CD4-positive, CD25-positive, alpha-beta regulatory T cell (primary cell): ENCODE measurements around the gene MYO5B. TPM values are rescaled to one million over a fixed set of nuclear protein-coding genes. Genes with fewer than 3 reads are reported as not detected.

Experiments used
- ATAC-seq, 2 donors: fragments of 150-1000 bp; cut with Tn5 transposase; one replicate each; pipeline ENCODE4 v1.10.0; 2021; ENCODE audit warnings: low read depth in 2 of 2, moderate number of reproducible peaks in 2 of 2, moderate library complexity in 1 of 2
- DNase-seq, 3 donors: peaks; one replicate each; pipeline versions ENCODE4 v3.0.0 to v3.0.0-alpha.2; 2012 to 2022; ENCODE audit warnings: mixed read lengths in 1 of 3
- H3K27ac ChIP-seq: one replicate; pipeline ENCODE4 v1.7.0; 2013; ENCODE audit warnings: mild to moderate bottlenecking, low read length; ENCODE audit not compliant: insufficient read depth, poor library complexity, severe bottlenecking
- H3K27me3 ChIP-seq: one replicate; pipeline ENCODE4 v1.7.0; 2013; ENCODE audit warnings: low read length; ENCODE audit not compliant: control insufficient read depth, insufficient read depth
- H3K36me3 ChIP-seq: one replicate; pipeline ENCODE4 v1.7.0; 2013; ENCODE audit warnings: mild to moderate bottlenecking, low read length, moderate library complexity; ENCODE audit not compliant: control insufficient read depth, insufficient read depth
- H3K4me1 ChIP-seq: 2 replicates; pipeline ENCODE4 v1.7.0; 2013; ENCODE audit warnings: mild to moderate bottlenecking, low read length; ENCODE audit not compliant: insufficient read depth, control insufficient read depth, poor library complexity, severe bottlenecking
- H3K4me3 ChIP-seq: one replicate; pipeline ENCODE4 v1.7.0; 2013; ENCODE audit warnings: low read depth, mild to moderate bottlenecking, low read length, moderate library complexity
- H3K9me3 ChIP-seq, 2 experiments: 1 replicate in 1 of 2; 2 replicates in 1 of 2; pipeline ENCODE4 v1.7.0; 2013; ENCODE audit warnings: low read length in 2 of 2, mild to moderate bottlenecking in 1 of 2, moderate library complexity in 1 of 2; ENCODE audit not compliant: control insufficient read depth in 2 of 2
- H3K27ac Mint-ChIP-seq, 3 donors: one replicate each; pipeline ENCODE4 v1.8.0; 2020 to 2022; ENCODE audit warnings: mild to moderate bottlenecking in 3 of 3, mixed read lengths in 3 of 3, moderate library complexity in 2 of 3
- H3K27me3 Mint-ChIP-seq: one replicate; pipeline ENCODE4 v1.8.0; 2022; ENCODE audit warnings: mild to moderate bottlenecking, mixed read lengths
- H3K36me3 Mint-ChIP-seq: one replicate; pipeline ENCODE4 v1.8.0; 2020; ENCODE audit warnings: mixed read lengths
- H3K4me1 Mint-ChIP-seq, 4 donors: one replicate each; pipeline ENCODE4 v1.8.0; 2020 to 2022; ENCODE audit warnings: mixed read lengths in 4 of 4, mild to moderate bottlenecking in 1 of 4
- H3K4me3 Mint-ChIP-seq, 4 donors: one replicate each; pipeline ENCODE4 v1.8.0; 2020 to 2022; ENCODE audit warnings: mild to moderate bottlenecking in 4 of 4, mixed read lengths in 4 of 4, moderate library complexity in 3 of 4
- H3K9me3 Mint-ChIP-seq, 7 donors: one replicate each; pipeline ENCODE4 v1.8.0; 2020 to 2022; ENCODE audit warnings: mixed read lengths in 7 of 7, mild to moderate bottlenecking in 3 of 7, moderate library complexity in 2 of 7
- polyA plus RNA-seq, 4 donors: library from polyadenylated mRNA; unstranded; fragments of 300-500 nt; fragmentation: Illumina TruSeq; gene quantifications; one replicate each; pipeline ENCODE4 v1.2.3, GENCODE V29; 2021
- total RNA-seq: library from RNA; stranded (reverse); gene quantifications from one replicate; pipeline ENCODE4 v1.2.3, GENCODE V29; 2022

MYO5B gene
- total and polyA plus RNA-seq, 5 donors from 2014 or later: 0.02 to 0.03 TPM; not detected in 3

GRCh38 chr18:49936821-49937220, 258.1 kb downstream of the MYO5B start:
- Mint-ChIP-seq H3K27ac (no peak overlapping the region), H3K36me3 (no peaks in the 10 kb centered on the region), H3K9me3 (no peaks in the 10 kb centered on the region), H3K4me3 (no peak overlapping the region), H3K27me3 (no peaks in the 10 kb centered on the region), H3K4me1 (no peaks in the 10 kb centered on the region)
- ATAC-seq: no peak
- Histone ChIP-seq H3K4me1 (no peaks in the 10 kb centered on the region), H3K36me3 (no peaks in the 10 kb centered on the region), H3K4me3 (no peak overlapping the region), H3K9me3 (no peaks in the 10 kb centered on the region), H3K27ac (no peak overlapping the region), H3K27me3 (peaks cover 10% of the 10 kb centered on the region)
- DNase-seq: no peak

GRCh38 chr18:49935215-49935614, 259.7 kb downstream of the MYO5B start:
- peaks cover 3% of the 10 kb centered on the region for H3K27me3 ChIP-seq
- H3K4me3 ChIP-seq: no peak overlapping the region
- H3K4me3 Mint-ChIP-seq: no peak overlapping the region
- H3K4me1 ChIP-seq: no peaks in the 10 kb centered on the region
- ATAC-seq: no peak
- H3K27ac ChIP-seq: no peak overlapping the region
- no peaks in the 10 kb centered on the region for H3K4me1 Mint-ChIP-seq
- peaks cover 5% of the 10 kb centered on the region for H3K27me3 Mint-ChIP-seq
- H3K9me3 Mint-ChIP-seq: peaks cover 0 to 2% (median 0%) of the 10 kb centered on the region in 7 donors
- no peaks in the 10 kb centered on the region for H3K9me3 ChIP-seq
- H3K36me3 ChIP-seq: no peaks in the 10 kb centered on the region
- H3K36me3 Mint-ChIP-seq: no peaks in the 10 kb centered on the region
- DNase-seq: no peak
- H3K27ac Mint-ChIP-seq: no peak overlapping the region

- Histone ChIP-seq H3K27ac (no peak overlapping the region), H3K36me3 (no peaks in the 10 kb centered on the region), H3K4me3 (no peak overlapping the region), H3K27me3 (peaks cover 3% of the 10 kb centered on the region), H3K9me3 (no peaks in the 10 kb centered on the region), H3K4me1 (no peaks in the 10 kb centered on the region)
- Mint-ChIP-seq H3K27me3 (peaks cover 5% of the 10 kb centered on the region), H3K4me3 (no peak overlapping the region), H3K4me1 (no peaks in the 10 kb centered on the region), H3K27ac (no peak overlapping the region), H3K9me3 (peaks cover 0 to 2% (median 0%) of the 10 kb centered on the region in 7 donors), H3K36me3 (no peaks in the 10 kb centered on the region)
- no peak for DNase-seq
- no peak for ATAC-seq
Measured at GRCh38 chr18:49934457-49934856, 260.5 kb downstream of the MYO5B start.

- Histone ChIP-seq H3K4me3 (no peak overlapping the region), H3K27me3 (peaks cover 3% of the 10 kb centered on the region), H3K9me3 (no peaks in the 10 kb centered on the region), H3K36me3 (no peaks in the 10 kb centered on the region), H3K4me1 (no peaks in the 10 kb centered on the region), H3K27ac (no peak overlapping the region)
- ATAC-seq (no peak), DNase-seq (peak in 1 of 3 donors; percentile 16)
- H3K36me3 Mint-ChIP-seq: no peaks in the 10 kb centered on the region
- H3K27me3 Mint-ChIP-seq: peaks cover 5% of the 10 kb centered on the region
- peaks cover 0 to 2% (median 0%) of the 10 kb centered on the region in 7 donors for H3K9me3 Mint-ChIP-seq
- no peak overlapping the region for H3K27ac Mint-ChIP-seq
- H3K4me3 Mint-ChIP-seq: no peak overlapping the region
- H3K4me1 Mint-ChIP-seq: no peaks in the 10 kb centered on the region
Measured at GRCh38 chr18:49933530-49934128, 261.3 kb downstream of the MYO5B start.

- Mint-ChIP-seq H3K27ac (no peak overlapping the region), H3K4me1 (no peaks in the 10 kb centered on the region), H3K4me3 (no peak overlapping the region), H3K9me3 (peaks cover 0 to 3% (median 0%) of the 10 kb centered on the region in 7 donors), H3K36me3 (no peaks in the 10 kb centered on the region), H3K27me3 (peaks cover 9% of the 10 kb centered on the region)
- Histone ChIP-seq H3K27me3 (peaks cover 2% of the 10 kb centered on the region), H3K36me3 (no peaks in the 10 kb centered on the region), H3K27ac (no peak overlapping the region), H3K4me1 (no peaks in the 10 kb centered on the region), H3K9me3 (no peaks in the 10 kb centered on the region), H3K4me3 (no peak overlapping the region)
- DNase-seq (no peak), ATAC-seq (no peak)
Measured at GRCh38 chr18:49931760-49932159, 263.2 kb downstream of the MYO5B start.

- no peak overlapping the region for H3K27ac Mint-ChIP-seq
- H3K4me3 ChIP-seq: no peak overlapping the region
- peaks cover 6% of the 10 kb centered on the region for H3K27me3 ChIP-seq
- no peaks in the 10 kb centered on the region for H3K4me1 Mint-ChIP-seq
- DNase-seq: no peak
- no peaks in the 10 kb centered on the region for H3K9me3 ChIP-seq
- ATAC-seq: no peak
- no peaks in the 10 kb centered on the region for H3K36me3 ChIP-seq
- no peak overlapping the region for H3K4me3 Mint-ChIP-seq
- no peaks in the 10 kb centered on the region for H3K36me3 Mint-ChIP-seq
- peaks cover 0 to 3% (median 0%) of the 10 kb centered on the region in 7 donors for H3K9me3 Mint-ChIP-seq
- H3K27me3 Mint-ChIP-seq: peaks cover 9% of the 10 kb centered on the region
- no peaks in the 10 kb centered on the region for H3K4me1 ChIP-seq
- H3K27ac ChIP-seq: no peak overlapping the region
Measured at GRCh38 chr18:49931179-49931578, 263.8 kb downstream of the MYO5B start.

GRCh38 chr18:49926106-49926745, 268.7 kb downstream of the MYO5B start:
- H3K4me1 Mint-ChIP-seq: no peaks in the 10 kb centered on the region
- H3K4me3 ChIP-seq: no peak overlapping the region
- peaks cover 0 to 3% (median 0%) of the 10 kb centered on the region in 7 donors for H3K9me3 Mint-ChIP-seq
- no peaks in the 10 kb centered on the region for H3K4me1 ChIP-seq
- H3K27me3 ChIP-seq: peaks cover 14% of the 10 kb centered on the region
- H3K27ac ChIP-seq: no peak overlapping the region
- ATAC-seq (no peak), DNase-seq (no peak)
- H3K4me3 Mint-ChIP-seq: no peak overlapping the region
- no peaks in the 10 kb centered on the region for H3K36me3 Mint-ChIP-seq
- H3K36me3 ChIP-seq: no peaks in the 10 kb centered on the region
- H3K27me3 Mint-ChIP-seq: peaks cover 34% of the 10 kb centered on the region
- no peaks in the 10 kb centered on the region for H3K9me3 ChIP-seq
- H3K27ac Mint-ChIP-seq: no peak overlapping the region
